SK-N-SH treated with all-trans-retinoic acid at 6 μM for 48 hours (cell line): ENCODE data around the gene CPEB1.

ENCODE experiments used
- ATAC-seq: fragments of 200-7000 bp; cut with Tn5 transposase; 3 replicates; pipeline ENCODE4 v1.9.1; 2020; ENCODE audit warnings: mild to moderate bottlenecking, moderate library complexity
- ARNTL ChIP-seq: fragments of 450-650 bp; formaldehyde crosslinking; IDR thresholded peaks from 2 replicates; pipeline ENCODE4 v1.5.0; 2020; ENCODE audit warnings: low read depth, mild to moderate bottlenecking, moderate library complexity, borderline replicate concordance
- BACH2 ChIP-seq: fragments of 250-450 bp; sonication (Bioruptor Pico); IDR thresholded peaks from 2 replicates; pipeline ENCODE4 v1.9.0; 2021; ENCODE audit warnings: mild to moderate bottlenecking, borderline replicate concordance
- CREB5 ChIP-seq: fragments of 250-450 bp; sonication (Bioruptor Pico); IDR thresholded peaks from 2 replicates; pipeline ENCODE4 v1.5.1; 2020; ENCODE audit warnings: low read depth, mild to moderate bottlenecking, moderate library complexity
- CSDC2 ChIP-seq: fragments of 250-450 bp; sonication (Bioruptor Pico); IDR thresholded peaks from 2 replicates; pipeline ENCODE4 v1.5.0; 2020; ENCODE audit warnings: mild to moderate bottlenecking, moderate library complexity
- CSRNP3 ChIP-seq: fragments of 250-450 bp; sonication (Bioruptor Pico); IDR thresholded peaks from 2 replicates; pipeline ENCODE4 v1.5.1; 2021; ENCODE audit warnings: mild to moderate bottlenecking, moderate library complexity
- ESRRG ChIP-seq: fragments of 250-450 bp; sonication (Bioruptor Pico); IDR thresholded peaks from 2 replicates; pipeline ENCODE4 v1.6.1; 2021; ENCODE audit warnings: mild to moderate bottlenecking
- GLIS3 ChIP-seq: fragments of 250-450 bp; sonication (Bioruptor Pico); IDR thresholded peaks from 2 replicates; pipeline ENCODE4 v1.5.0; 2020; ENCODE audit warnings: mild to moderate bottlenecking, moderate library complexity
- ISL1 ChIP-seq: fragments of 250-450 bp; sonication (Bioruptor Pico); IDR thresholded peaks from 2 replicates; pipeline ENCODE4 v2.1.2; 2022; ENCODE audit warnings: mild to moderate bottlenecking, moderate library complexity
- OSR1 ChIP-seq: fragments of 250-450 bp; sonication (Bioruptor Pico); IDR thresholded peaks from 2 replicates; pipeline ENCODE4 v1.8.0; 2022; ENCODE audit warnings: moderate library complexity, mild to moderate bottlenecking, inconsistent platforms
- PATZ1 ChIP-seq: fragments of 250-450 bp; sonication (Bioruptor Pico); IDR thresholded peaks from 2 replicates; pipeline ENCODE4 v1.8.0; 2020; ENCODE audit warnings: mild to moderate bottlenecking, moderate library complexity, borderline replicate concordance
- POU6F1 ChIP-seq: fragments of 250-450 bp; sonication (Bioruptor Pico); IDR thresholded peaks from 2 replicates; pipeline ENCODE4 v1.8.0; 2021; ENCODE audit warnings: low read depth, mild to moderate bottlenecking, moderate library complexity, borderline replicate concordance
- PPARA ChIP-seq: fragments of 250-450 bp; sonication (Bioruptor Pico); IDR thresholded peaks from 2 replicates; pipeline ENCODE4 v1.5.0; 2020; ENCODE audit warnings: mild to moderate bottlenecking, borderline replicate concordance
- RARB ChIP-seq: fragments of 250-450 bp; sonication (Bioruptor Pico); IDR thresholded peaks from 2 replicates; pipeline ENCODE4 v1.8.0; 2021; ENCODE audit warnings: mild to moderate bottlenecking, moderate library complexity
- SNAI2 ChIP-seq: fragments of 250-450 bp; sonication (Bioruptor Pico); IDR thresholded peaks from 2 replicates; pipeline ENCODE4 v1.5.0; 2020; ENCODE audit warnings: mild to moderate bottlenecking, moderate library complexity
- TCF4 ChIP-seq: fragments of 250-450 bp; sonication (Bioruptor Pico); IDR thresholded peaks from 2 replicates; pipeline ENCODE4 v1.8.0; 2021; ENCODE audit warnings: mild to moderate bottlenecking, moderate library complexity, borderline replicate concordance
- TOX ChIP-seq: fragments of 250-450 bp; sonication (Bioruptor Pico); IDR thresholded peaks from 2 replicates; pipeline ENCODE4 v1.8.0; 2021; ENCODE audit warnings: mild to moderate bottlenecking, moderate library complexity, borderline replicate concordance
- TSHZ2 ChIP-seq: fragments of 250-450 bp; sonication (Bioruptor Pico); IDR thresholded peaks from 2 replicates; pipeline ENCODE4 v1.5.0; 2020; ENCODE audit warnings: mild to moderate bottlenecking, moderate library complexity
- ZC3H10 ChIP-seq: fragments of 250-450 bp; sonication (Bioruptor Pico); IDR thresholded peaks from 2 replicates; pipeline ENCODE4 v1.5.1; 2021; ENCODE audit warnings: mild to moderate bottlenecking, moderate library complexity
- ZFP30 ChIP-seq: fragments of 450-650 bp; formaldehyde crosslinking; IDR thresholded peaks from 2 replicates; pipeline ENCODE4 v1.5.0; 2022; ENCODE audit warnings: mild to moderate bottlenecking, moderate library complexity
- ZNF565 ChIP-seq: fragments of 450-650 bp; formaldehyde crosslinking; conservative IDR thresholded peaks from 2 replicates; pipeline ENCODE4 v1.5.0; 2020; ENCODE audit warnings: low read depth, mild to moderate bottlenecking, moderate library complexity
- ZNF70 ChIP-seq: fragments of 450-650 bp; formaldehyde crosslinking; IDR thresholded peaks from 2 replicates; pipeline ENCODE4 v1.5.0; 2020; ENCODE audit warnings: mild to moderate bottlenecking, moderate library complexity
- ZNF8 ChIP-seq: fragments of 450-650 bp; formaldehyde crosslinking; IDR thresholded peaks from 2 replicates; pipeline ENCODE4 v1.5.0; 2020; ENCODE audit warnings: mild to moderate bottlenecking, moderate library complexity

Gene CPEB1

GRCh38 chr15:82624008-82624407 lies 23.2 kb downstream of the CPEB1 start (continued):
- TF ChIP-seq PATZ1 (CRISPR knock-in tag): no peak

- ATAC-seq: no peak
- TF ChIP-seq ZNF8 (CRISPR knock-in tag) (no peak), ZNF565 (no peak), CSDC2 (CRISPR knock-in tag) (no peak), SNAI2 (CRISPR knock-in tag) (no peak), CSRNP3 (CRISPR knock-in tag) (no peak), TOX (no peak), ISL1 (CRISPR knock-in tag) (no peak), ZC3H10 (CRISPR knock-in tag) (no peak), ZNF70 (CRISPR knock-in tag) (no peak), ZFP30 (CRISPR knock-in tag) (no peak)
These were observed 25.2 kb downstream of the CPEB1 start for GRCh38 chr15:82621970-82622369.

- no peak for ATAC-seq
- TF ChIP-seq ZC3H10 (CRISPR knock-in tag) (no peak), CSDC2 (CRISPR knock-in tag) (no peak), BACH2 (CRISPR knock-in tag) (no peak), ZNF565 (no peak), ZFP30 (CRISPR knock-in tag) (no peak), GLIS3 (no peak), RARB (CRISPR knock-in tag) (no peak), TSHZ2 (no peak)
These were observed 33.4 kb downstream of the CPEB1 start for GRCh38 chr15:82613747-82614146.

GRCh38 chr15:82611348-82611747 lies 35.8 kb downstream of the CPEB1 start:
- no peak for TF ChIP-seq ZC3H10 (CRISPR knock-in tag)
- TF ChIP-seq OSR1: no peak
- TF ChIP-seq ZNF70 (CRISPR knock-in tag): no peak
- no peak for TF ChIP-seq BACH2 (CRISPR knock-in tag)
- TF ChIP-seq ISL1 (CRISPR knock-in tag): no peak
- no peak for TF ChIP-seq GLIS3
- TF ChIP-seq ARNTL (CRISPR knock-in tag): no peak
- no peak for TF ChIP-seq ZNF565
- TF ChIP-seq POU6F1 (CRISPR knock-in tag): no peak
- no peak for TF ChIP-seq SNAI2 (CRISPR knock-in tag)
- no peak for TF ChIP-seq ZNF8 (CRISPR knock-in tag)
- TF ChIP-seq TCF4: no peak
- TF ChIP-seq PATZ1 (CRISPR knock-in tag): no peak
- TF ChIP-seq TSHZ2: no peak
- no peak for TF ChIP-seq CREB5 (CRISPR knock-in tag)
- no peak for TF ChIP-seq CSDC2 (CRISPR knock-in tag)
- TF ChIP-seq ESRRG: no peak
- no peak for TF ChIP-seq PPARA
- TF ChIP-seq, all 23 proteins: peak for 0
- no peak for ATAC-seq
